Heart right ventricle (tissue), 16 donors: ENCODE results near the gene FAM13A. TPM values are rescaled to one million over a fixed set of nuclear protein-coding genes. Genes with fewer than 3 reads are reported as not detected.
A peak's percentile ranks its signal among the peaks of the same experiment; 100 is the strongest.
"Not testable (repeated sequence)": the region's sequence is repeated elsewhere in the genome, so short reads cannot be mapped to it uniquely, and the experiment has no call there.

Experiments
- ATAC-seq, 8 donors: fragments of 200-7000 bp; cut with Tn5 transposase; one replicate each; pipeline ENCODE4 v1.9.1; 2020; ENCODE audit warnings: mild to moderate bottlenecking in 8 of 8, moderate library complexity in 8 of 8, moderate number of reproducible peaks in 1 of 8
- DNase-seq, 2 donors: peaks; one replicate each; pipeline ENCODE4 v3.0.0-alpha.2; 2020
- H3K27ac ChIP-seq, 10 donors: fragments of 200-600 bp; sonication (generic) in 2 of 10; one replicate each; pipeline versions ENCODE4 v1.5.0 to v1.8.0; 2020 to 2022; ENCODE audit warnings: mild to moderate bottlenecking in 3 of 10
- H3K27me3 ChIP-seq, 7 donors: fragments of 200-600 bp; one replicate each; pipeline ENCODE4 v1.8.0; 2021 to 2022; ENCODE audit warnings: mild to moderate bottlenecking in 2 of 7
- H3K36me3 ChIP-seq, 9 donors: fragments of 200-600 bp; sonication (generic) in 1 of 9; one replicate each; pipeline versions ENCODE4 v1.5.0 to v1.8.0; 2020 to 2022; ENCODE audit warnings: mild to moderate bottlenecking in 2 of 9
- H3K4me1 ChIP-seq, 9 donors: fragments of 200-600 bp; sonication (generic) in 1 of 9; one replicate each; pipeline versions ENCODE4 v1.5.0 to v1.8.0; 2020 to 2022; ENCODE audit warnings: mild to moderate bottlenecking in 4 of 9
- H3K4me3 ChIP-seq, 10 donors: fragments of 200-600 bp; sonication (generic) in 2 of 10; one replicate each; pipeline versions ENCODE4 v1.5.0 to v1.8.0; 2020 to 2022; ENCODE audit warnings: mild to moderate bottlenecking in 7 of 10, moderate library complexity in 2 of 10
- H3K9me3 ChIP-seq, 11 donors: fragments of 200-600 bp in 10 of 11; sonication (generic) in 2 of 11; one replicate each; pipeline versions ENCODE4 v1.5.0 to v1.8.0; 2013 to 2022; ENCODE audit warnings: mild to moderate bottlenecking in 2 of 11, control low read depth in 1 of 11, moderate library complexity in 1 of 11
- CTCF ChIP-seq, 9 donors: fragments of 200-600 bp; sonication (generic) in 2 of 9; IDR thresholded peaks; one replicate each; pipeline versions ENCODE4 v1.5.0 to v1.8.0; 2021 to 2022; ENCODE audit warnings: antibody characterized with exemption in 9 of 9, mild to moderate bottlenecking in 5 of 9, moderate library complexity in 1 of 9
- WGBS, 2 donors: extraction: QIAGEN DNeasy Blood & Tissue Kit; methylation state at CpG; one replicate each; pipeline ENCODE4 v1.1.7; 2013; ENCODE audit warnings: inconsistent platforms in 1 of 2; 5-methylcytosine and 5-hydroxymethylcytosine counted together
- intact Hi-C, 10 donors: fragments of 100-400 bp; cut with DNase I; formaldehyde crosslinking; loops; one replicate each; pipeline versions ENCODE4 v1.11.1 to v1.14.2; 2022
- polyA plus RNA-seq, 2 donors: library from polyadenylated mRNA; stranded (reverse); fragments of 200-250 nt; gene quantifications; one replicate each; pipeline ENCODE4 v1.2.3, GENCODE V29; 2013
- total RNA-seq, 10 donors: library from RNA; stranded (reverse); fragmentation: NEBNext Ultra II Directional in 3 of 10; extraction: Animal tissue kit (Norgen Biotek cat#: 25700) in 3 of 10; gene quantifications; one replicate each; pipeline versions ENCODE4 v1.2.1 to v1.2.4, GENCODE V29; 2021 to 2023
- donor health status: Arrhythmogenic right ventricular cardiomyopathy.
- donor health status: ischemic (EF 13 %, LVEDD 7.1; RV severe dilation, severe dysfunction).
- donor health status: healthy with polysubstance abuse.
- donor health status: DM: no; HTN: yes; CAD: no.
- donor health status: DM: no; HTN: no; CAD: no.
- donor health status: ischemic (EF 25% LVEDD 6.9; RV normal size, moderate dysfunction).
- donor health status: ischemic (EF 25% LVEDD 5.7; RV mildly dilated, moderate dysfunction).
- donor health status: healthy.
- donor health status: DM: yes; HTN: yes; CAD: no.
- donor health status: Ischemic cardiomyopathy.
- donor health status: ischemic (EF 35%, LVEDD 5.7; RV mildly dilated, moderate dysfunction).
- donor health status: nonischemic (EF 11% LVEDD 7.7; RV severe dilation, severe dysfunction).
- donor health status: DM: yes; HTN: yes; CAD: no.
- donor health status: PGD.
- donor health status: ischemic (EF 29% LVEDD 5.4; RV normal size, mild dysfunction).
- donor health status: nonischemic (EF 23%, LVEDD 6.1; RV moderate dilation, normal function).

FAM13A gene
- total and polyA plus RNA-seq, 12 donors = 2.4 to 18.4 (median 14.1) TPM

GRCh38 chr4:89071311-89071710 is 14.3 kb upstream of the FAM13A start:
- no peaks in the 10 kb centered on the region for H3K36me3 ChIP-seq
- ATAC-seq = no peak
- H3K4me3 ChIP-seq = no peak overlapping the region
- no peak for DNase-seq
- intact Hi-C loops = no loop called here
- no peaks in the 10 kb centered on the region for H3K9me3 ChIP-seq
- no peaks in the 10 kb centered on the region for H3K27me3 ChIP-seq
- H3K27ac ChIP-seq = no peak overlapping the region
- no peaks in the 10 kb centered on the region for H3K4me1 ChIP-seq
- WGBS, 2 donors = 79% methylated on average over 3 of the region's 3 CpGs
- no peak for TF ChIP-seq CTCF (IDR thresholded peaks at IDR 0.05)

- no peak for DNase-seq
- intact Hi-C loops = no loop called here
- Histone ChIP-seq H3K27me3 (no peaks in the 10 kb centered on the region), H3K4me3 (no peak overlapping the region), H3K36me3 (no peaks in the 10 kb centered on the region), H3K9me3 (no peaks in the 10 kb centered on the region), H3K4me1 (no peaks in the 10 kb centered on the region), H3K27ac (no peak overlapping the region)
- no peak for TF ChIP-seq CTCF (IDR thresholded peaks at IDR 0.05)
- 79 to 85% methylated on average over 2 of the region's 2 CpGs for WGBS, 2 donors
- no peak for ATAC-seq
Observed at GRCh38 chr4:89070041-89070440, 13.1 kb upstream of the FAM13A start.

GRCh38 chr4:89069481-89069880 is 12.5 kb upstream of the FAM13A start:
- no peak overlapping the region for H3K4me3 ChIP-seq
- WGBS, 2 donors = 53 to 66% methylated on average over 2 of the region's 2 CpGs
- no peaks in the 10 kb centered on the region for H3K4me1 ChIP-seq
- H3K9me3 ChIP-seq = no peaks in the 10 kb centered on the region
- TF ChIP-seq CTCF (IDR thresholded peaks at IDR 0.05) = no peak
- DNase-seq (no peak), ATAC-seq (no peak)
- H3K27me3 ChIP-seq = no peaks in the 10 kb centered on the region
- H3K36me3 ChIP-seq = no peaks in the 10 kb centered on the region
- H3K27ac ChIP-seq = no peak overlapping the region
- intact Hi-C loops = no loop called here

GRCh38 chr4:89067417-89067816 is 10.4 kb upstream of the FAM13A start:
- Histone ChIP-seq H3K4me3 (no peak overlapping the region), H3K4me1 (no peaks in the 10 kb centered on the region), H3K27me3 (no peaks in the 10 kb centered on the region), H3K27ac (no peak overlapping the region), H3K36me3 (no peaks in the 10 kb centered on the region), H3K9me3 (no peaks in the 10 kb centered on the region)
- no peak for TF ChIP-seq CTCF (IDR thresholded peaks at IDR 0.05)
- intact Hi-C loops = no loop called here
- no peak for DNase-seq
- no peak for ATAC-seq

GRCh38 chr4:89064848-89065247 is 7.9 kb upstream of the FAM13A start:
- no peak for TF ChIP-seq CTCF (IDR thresholded peaks at IDR 0.05)
- Histone ChIP-seq H3K9me3 (peaks cover 0 to 5% (median 0%) of the 10 kb centered on the region in 11 donors), H3K36me3 (no peaks in the 10 kb centered on the region), H3K4me1 (no peaks in the 10 kb centered on the region), H3K27ac (no peak overlapping the region), H3K4me3 (no peak overlapping the region), H3K27me3 (no peaks in the 10 kb centered on the region)
- intact Hi-C loops = no loop called here
- ATAC-seq (no peak), DNase-seq (no peak)
- 88 to 91% methylated on average over 3 of the region's 3 CpGs for WGBS, 2 donors

- H3K27ac ChIP-seq = peak overlapping the region in 1 of 10 donors; percentile 61
- WGBS, 2 donors = 48 to 79% methylated on average over 2 of the region's 2 CpGs
- H3K9me3 ChIP-seq, H3K27me3 ChIP-seq, DNase-seq, ATAC-seq, H3K36me3 ChIP-seq, H3K4me3 ChIP-seq: not testable (repeated sequence)
- intact Hi-C loops = loop anchor here in 1 of 10 donors (2.0 kb wide), 1 partner anchor 53 kb away; the partner anchor contains the start of gene TIGD2
- peaks cover 0 to 26% (median 16%) of the 10 kb centered on the region in 9 donors for H3K4me1 ChIP-seq
Observed at GRCh38 chr4:89057844-89058243, 859 bp upstream of the FAM13A start.
